GM21825 (cell line): Measurements from ENCODE around the gene DKC1.
A peak's percentile ranks its signal among the peaks of the same experiment; 100 is the strongest.
"Not testable (repeated sequence)": the region's sequence is repeated elsewhere in the genome, so short reads cannot be mapped to it uniquely, and the experiment has no call there.

Experiments
- ATAC-seq: cut with Tn5 transposase; IDR thresholded peaks from one replicate; pipeline ENCODE4 v1.9.1; 2021; ENCODE audit warnings: mild to moderate bottlenecking, moderate library complexity; ENCODE audit not compliant: unreplicated experiment

DKC1 gene

GRCh38 chrX:154785716-154786115 is 23.1 kb downstream of the DKC1 start:
- no peak for ATAC-seq

DNA sequence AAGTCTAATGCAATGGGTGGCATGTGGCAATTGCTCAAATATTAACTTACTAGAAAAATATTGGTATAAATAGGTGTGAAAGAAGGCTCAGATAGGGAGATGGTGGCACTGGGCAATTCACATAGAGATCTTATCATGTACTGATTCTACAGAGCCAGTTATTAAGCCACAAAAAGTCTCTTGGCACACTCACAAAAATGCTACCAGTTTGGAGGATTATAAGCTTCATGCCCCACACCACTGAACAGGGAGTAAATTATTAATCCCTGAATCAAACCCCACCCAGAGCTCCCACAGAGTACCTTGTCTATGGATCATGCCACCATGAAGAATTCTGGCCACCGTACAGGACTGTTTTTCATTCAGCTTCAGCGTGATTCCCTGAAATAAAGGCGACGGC is 28.8 kb downstream of the DKC1 start:
- no peak for ATAC-seq

DNA sequence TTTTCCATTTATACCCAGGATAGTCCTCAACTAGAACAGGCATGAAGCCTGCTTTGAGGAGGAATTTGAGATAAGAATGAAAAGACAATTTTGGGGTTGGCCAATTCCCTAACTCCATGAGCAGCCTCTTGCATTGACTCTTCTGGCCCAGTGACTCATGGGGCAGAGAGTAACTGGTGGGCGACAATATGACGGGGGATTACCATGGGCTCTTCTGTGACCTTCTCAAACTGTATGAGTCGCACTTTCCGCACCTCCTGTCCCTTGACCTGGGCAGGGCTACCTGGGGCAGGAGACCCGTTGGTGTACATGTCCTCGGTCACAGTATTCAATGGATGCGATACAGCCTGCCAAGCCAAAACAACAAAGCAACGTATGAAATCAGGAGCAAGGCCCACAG is 29.3 kb downstream of the DKC1 start:
- no peak for ATAC-seq

- no peak for ATAC-seq
Observed at GRCh38 chrX:154793084-154793795, 30.6 kb downstream of the DKC1 start.

- ATAC-seq, result no peak
Observed at GRCh38 chrX:154795016-154795415, 32.4 kb downstream of the DKC1 start.

DNA sequence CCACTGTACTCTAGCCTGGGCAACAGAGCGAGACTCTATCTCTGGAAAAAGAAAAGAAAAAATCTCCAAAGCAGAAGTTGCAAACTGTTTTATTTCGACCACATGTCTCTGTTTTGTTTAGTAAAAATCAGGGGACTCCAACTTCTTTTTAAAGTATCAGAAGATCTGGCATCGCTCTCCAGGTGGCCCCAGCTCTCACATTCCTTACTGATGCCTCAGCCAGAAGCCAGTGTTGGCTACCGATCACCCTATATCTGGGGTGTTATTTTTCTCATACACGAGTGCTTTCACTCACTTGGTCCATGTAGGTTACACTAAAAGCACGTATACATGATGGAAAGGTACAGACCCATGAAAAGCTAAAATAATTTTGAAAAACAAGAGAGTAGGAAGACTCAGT is 34.3 kb downstream of the DKC1 start:
- ATAC-seq, result no peak

GRCh38 chrX:154799556-154800348 is 37.1 kb downstream of the DKC1 start:
- no peak for ATAC-seq

GRCh38 chrX:154800478-154801210 is 38.0 kb downstream of the DKC1 start:
- ATAC-seq, result no peak

GRCh38 chrX:154802947-154803346 is 40.3 kb downstream of the DKC1 start:
- no peak for ATAC-seq

DNA sequence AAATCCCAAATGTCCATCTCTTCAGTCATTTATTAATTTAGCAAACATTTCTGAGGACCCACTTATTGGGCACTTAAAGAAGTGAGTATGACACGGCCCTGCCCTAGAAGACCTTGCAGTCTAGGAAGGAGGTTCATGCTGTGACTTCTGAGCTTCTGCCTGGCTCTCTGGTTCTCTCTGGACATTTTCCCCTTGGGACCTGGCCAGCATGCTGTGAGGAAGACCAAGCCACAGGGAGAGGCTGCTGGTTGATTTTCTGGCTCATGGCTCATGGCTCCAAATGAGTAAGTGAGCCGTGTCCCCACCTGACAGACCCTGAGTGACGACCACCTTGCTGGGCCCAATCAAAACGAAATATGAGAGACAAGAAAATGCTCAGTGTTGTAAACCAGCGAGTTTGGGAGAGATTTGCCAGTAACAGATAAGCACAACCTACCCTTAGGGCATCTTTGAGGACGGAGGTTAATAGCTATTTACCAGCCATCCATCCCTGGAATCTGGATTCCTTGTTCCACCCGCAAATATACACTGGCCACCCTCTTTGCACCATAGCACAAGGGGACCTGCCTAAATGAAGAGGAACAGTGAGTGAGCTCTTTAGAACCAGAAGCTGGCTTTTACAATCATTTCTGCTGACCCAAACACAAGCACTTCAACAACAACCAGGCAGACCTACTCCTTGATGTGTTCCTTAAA is 41.7 kb downstream of the DKC1 start:
- ATAC-seq, result no peak

GRCh38 chrX:154804957-154805695 is 42.5 kb downstream of the DKC1 start, which contains the start of gene MPP1:
MPP1 (minus strand) TSS chrX:154805485; CDS start chrX:154805373, 112 bp downstream.
- peak; percentile 89 for ATAC-seq

DNA sequence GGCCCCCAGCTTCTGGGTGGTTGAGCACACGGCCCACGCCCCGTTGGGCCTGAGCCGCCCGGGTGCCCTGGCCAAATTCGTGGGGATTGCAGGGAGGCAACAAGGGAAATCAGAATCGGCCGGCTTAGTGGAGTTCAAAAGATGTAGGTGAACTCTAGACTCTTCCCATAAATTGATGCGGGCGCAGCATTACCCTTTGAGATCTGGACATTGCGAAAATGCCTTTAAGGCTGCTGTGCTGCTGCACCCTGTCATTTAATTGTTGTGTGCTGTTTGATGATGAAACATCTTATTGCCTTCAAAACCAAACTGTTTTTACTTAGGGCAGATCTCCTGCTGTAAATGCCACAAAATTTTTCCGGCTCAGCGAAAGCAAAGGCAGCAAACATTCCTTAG is 43.0 kb downstream of the DKC1 start:
- ATAC-seq, result no peak

DNA sequence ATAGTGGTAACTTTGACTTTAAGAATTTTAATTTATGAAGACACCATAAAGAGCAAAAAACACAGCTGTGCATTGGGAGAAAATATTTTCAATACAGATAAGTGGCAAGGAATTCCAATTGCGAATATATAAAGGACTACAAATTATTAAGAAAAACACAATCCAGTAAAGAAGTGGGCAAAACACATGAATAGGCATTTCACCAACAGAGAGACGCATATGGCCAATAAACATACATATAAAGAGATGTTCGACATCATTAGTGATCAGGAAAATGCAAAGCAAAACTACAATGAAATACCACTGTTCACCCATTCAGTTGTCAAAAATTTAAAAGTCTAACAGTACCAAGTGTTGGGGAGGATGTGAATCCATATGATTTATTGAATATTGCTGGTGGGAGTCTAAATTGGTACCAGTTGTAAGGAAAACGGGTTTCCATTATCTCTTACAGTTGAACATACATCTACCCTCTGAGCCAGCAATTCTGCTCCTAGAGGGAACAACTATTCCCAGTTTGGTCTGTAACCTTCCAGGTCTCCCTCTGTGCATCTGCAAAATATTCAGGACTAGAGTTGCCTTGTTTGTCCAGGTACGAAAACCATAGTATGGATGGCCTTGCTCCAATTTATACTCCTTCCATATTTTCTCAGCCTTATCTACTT is 44.3 kb downstream of the DKC1 start:
- ATAC-seq, result no peak

DNA sequence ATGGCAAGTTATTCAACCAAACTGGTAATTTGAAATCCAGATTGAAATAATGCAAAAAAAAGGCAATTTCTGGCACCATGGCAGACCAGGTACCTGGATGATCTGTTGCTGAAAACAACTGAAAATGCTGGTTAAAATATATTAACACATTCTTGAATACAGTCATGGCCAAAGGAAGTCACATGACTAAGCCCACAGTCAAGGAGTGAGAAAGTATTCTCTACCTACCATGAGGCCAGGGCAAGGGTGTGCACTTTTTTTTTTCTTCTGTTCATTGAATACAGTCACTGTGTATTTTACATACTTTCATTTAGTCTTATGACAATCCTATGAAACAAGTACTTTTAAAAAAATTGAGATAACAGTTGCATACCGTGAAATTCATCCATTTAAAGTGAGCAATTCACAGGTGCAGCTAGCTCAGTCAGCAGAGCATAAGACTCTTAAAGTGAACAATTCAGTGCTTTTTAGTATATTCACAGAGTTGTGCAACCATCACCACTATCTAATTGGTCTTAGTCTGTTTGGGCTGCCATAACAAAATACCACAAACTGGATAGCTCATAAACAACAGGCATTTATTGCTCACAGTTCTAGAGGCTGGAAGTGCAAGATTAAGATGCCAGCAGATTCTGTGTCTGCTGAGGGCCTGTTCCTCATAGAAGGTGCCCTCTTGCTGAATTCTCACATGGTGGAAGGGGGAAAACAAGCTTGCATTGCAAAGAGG is 47.4 kb downstream of the DKC1 start:
- no peak for ATAC-seq

- no peak for ATAC-seq
Observed at GRCh38 chrX:154812341-154813101, 49.9 kb downstream of the DKC1 start.

DNA sequence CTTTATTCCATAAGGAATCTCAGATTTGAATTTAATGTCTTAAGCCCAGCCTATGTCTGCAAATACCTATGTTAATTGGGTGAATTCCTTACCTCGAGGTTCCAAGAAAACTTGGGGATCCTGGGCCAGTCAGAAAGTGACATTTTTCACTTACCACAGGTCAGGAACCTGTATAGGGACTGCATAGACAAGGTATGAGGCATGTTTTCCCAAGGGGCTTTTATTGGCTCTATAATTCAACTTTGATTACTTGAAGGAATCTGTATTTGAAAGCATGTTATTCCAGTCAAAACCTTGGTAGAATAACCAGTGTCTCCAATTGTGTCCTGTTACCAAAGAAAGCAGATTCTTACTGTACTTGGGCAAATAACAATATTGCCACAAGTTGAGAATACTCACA is 51.1 kb downstream of the DKC1 start:
- ATAC-seq, result no peak

GRCh38 chrX:154815274-154815818 is 52.7 kb downstream of the DKC1 start:
- no peak for ATAC-seq

DNA sequence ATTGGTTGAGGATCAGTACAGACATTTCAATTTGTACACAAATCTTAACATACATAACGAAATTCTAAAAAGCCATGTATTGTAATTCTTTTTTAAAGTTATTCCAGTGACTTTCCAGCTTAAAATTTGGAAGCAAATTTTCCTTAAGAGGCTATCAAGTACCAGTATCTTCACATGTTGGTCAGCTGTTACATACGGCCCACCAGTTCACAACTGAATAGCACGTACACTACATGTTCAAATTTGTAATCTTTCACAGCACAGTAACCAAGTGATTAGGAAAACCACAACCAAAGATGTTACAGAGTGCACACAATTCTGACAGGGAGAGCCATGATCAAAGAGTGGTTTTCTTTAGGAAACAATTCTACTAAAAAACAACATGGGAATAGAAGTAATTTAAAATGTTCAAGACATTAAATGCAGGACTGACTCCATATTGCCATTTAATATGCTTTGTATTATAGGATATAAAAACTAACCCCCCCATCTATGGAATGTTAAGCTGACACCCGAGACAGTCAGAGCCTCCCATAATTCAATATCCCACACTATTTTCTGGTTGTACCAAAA is 53.7 kb downstream of the DKC1 start:
- not testable (repeated sequence) for ATAC-seq
